Activated CD8-positive, alpha-beta memory T cell treated with anti-CD3 and anti-CD28 coated beads, Interleukin-2, amount 50 U/mL, for 24 hours (primary cell): ENCODE measurements around the gene ATP2B2.

Experiments
- DNase-seq: peaks from one replicate; pipeline ENCODE4 v3.0.0-alpha.2; 2020; ENCODE audit errors: extremely low read depth

ATP2B2 gene

DNA sequence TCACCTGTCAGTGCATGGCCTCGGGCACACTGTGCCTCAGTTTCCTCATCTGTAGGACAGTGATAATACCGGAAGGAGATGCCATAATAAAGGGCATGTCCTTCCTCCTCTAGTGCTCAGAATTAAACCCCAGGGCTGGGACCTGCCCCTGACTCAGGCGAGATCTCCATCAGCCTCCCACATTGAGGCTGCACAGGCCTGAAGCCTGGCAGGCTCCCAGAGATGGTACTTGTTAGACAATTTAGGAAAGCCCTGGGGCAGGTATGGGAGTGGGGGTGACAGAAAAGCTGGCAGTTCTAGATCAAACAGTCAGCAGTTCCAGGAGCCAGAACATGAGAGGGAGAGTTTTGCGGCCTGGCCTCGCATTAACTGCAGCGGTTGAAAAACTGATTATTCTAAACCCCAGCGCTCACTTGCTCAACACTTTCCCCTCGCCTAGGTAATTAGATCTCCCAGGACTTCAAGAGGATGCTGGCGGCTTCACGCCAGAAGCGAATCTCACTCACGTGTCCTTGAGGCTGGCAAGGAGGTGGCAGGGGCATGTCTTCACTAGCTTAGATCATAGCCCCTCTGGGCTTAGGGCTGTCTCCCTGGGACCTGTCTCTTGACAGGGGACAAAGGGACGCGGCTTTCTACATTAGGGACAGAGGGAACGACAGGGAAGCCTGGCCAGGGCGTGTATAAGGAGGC lies 73.1 kb downstream of the ATP2B2 start:
- DNase-seq, result no peak

DNA sequence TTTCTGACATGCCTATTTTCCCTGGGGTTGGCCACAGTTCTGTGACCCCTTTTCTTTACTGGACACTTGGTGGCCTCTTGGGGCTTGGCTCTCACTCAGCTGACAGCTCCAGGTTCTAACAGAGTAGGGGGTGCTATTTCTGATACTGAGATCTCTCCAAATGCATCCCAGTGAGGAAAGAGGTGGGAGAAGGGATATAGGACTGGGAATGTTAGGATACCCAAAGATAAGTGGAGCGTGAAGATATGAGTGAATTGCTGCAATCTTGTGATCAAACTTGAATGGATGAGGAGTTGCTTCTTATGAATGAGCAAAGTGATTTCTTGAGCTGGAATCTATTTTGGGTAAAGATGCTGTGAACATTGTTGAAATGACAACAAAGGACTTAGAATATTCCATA lies 74.6 kb downstream of the ATP2B2 start:
- no peak for DNase-seq

DNA sequence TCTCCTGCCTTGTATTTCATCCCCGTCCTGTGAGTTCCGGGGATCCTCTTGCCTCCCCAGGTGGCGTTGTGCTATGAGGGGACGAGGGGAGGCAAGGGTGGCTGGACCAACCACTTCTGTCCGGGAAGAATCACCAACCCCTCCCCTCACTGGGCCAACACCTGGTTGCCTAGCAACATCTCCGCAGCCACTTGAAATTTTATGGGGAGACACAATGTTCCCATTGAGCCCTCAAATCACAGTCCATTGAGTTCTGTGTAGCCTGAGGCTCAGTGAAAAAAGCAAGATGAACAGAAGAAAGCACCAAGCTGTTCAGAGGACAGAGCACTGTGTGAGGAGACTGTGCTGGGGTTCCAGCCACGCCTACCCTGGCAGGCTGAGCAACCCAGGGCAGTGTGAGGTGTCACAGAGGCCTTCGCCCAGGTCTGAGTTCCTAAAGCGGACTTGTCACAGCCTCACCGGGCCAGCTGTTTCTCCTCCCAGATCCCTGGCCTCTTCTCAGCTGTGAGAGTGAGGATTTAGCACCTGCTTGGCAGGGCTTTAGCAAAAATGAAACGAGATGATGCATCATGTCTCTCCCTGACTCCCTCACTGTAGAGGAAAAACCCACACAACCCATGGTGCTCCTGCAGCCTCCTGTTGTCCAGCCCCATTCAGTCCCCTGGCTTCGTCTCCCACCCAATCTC lies 76.8 kb downstream of the ATP2B2 start:
- no peak for DNase-seq

DNA sequence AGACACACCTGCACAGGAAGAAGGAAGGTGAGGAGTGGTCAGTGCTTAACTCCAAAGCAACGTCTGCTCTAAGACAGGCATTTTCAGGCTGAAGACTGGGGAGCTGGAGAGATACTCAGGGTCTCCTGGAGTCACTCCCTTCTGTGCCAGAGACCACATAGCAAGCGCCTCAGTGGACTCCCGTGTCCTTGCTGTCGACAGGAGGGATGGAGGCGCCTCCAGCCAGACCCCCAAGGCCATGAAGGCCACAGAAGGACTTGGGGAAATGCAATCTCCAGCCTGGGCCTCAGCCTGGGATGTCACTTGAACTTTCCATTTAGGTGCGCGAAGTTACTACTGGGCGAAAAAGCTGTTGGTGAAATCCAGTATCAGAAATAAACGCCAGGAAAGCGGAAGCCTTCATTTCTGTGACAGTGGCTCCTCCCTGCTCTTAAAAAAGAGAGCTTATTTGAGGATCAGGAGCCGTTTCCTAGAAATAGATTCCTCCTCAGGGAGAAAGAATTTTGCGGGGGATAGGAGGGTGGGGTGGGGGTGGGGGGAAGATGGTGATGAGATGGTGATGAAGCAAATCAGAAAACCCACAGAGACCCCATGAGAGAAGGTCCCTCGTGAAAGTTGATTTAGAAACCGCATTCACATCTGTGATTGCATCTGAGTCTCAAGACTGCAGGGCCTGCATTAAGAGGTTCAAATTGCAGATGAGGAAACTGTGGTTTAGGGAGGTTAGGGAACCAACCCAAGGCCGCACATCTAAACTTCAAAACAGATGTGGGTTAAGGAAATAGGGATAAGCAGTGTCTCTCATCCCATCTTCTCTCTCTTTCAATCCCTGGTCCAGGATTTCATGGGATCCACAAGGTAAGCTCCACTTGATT lies 78.8 kb downstream of the ATP2B2 start:
- DNase-seq, result no peak

DNA sequence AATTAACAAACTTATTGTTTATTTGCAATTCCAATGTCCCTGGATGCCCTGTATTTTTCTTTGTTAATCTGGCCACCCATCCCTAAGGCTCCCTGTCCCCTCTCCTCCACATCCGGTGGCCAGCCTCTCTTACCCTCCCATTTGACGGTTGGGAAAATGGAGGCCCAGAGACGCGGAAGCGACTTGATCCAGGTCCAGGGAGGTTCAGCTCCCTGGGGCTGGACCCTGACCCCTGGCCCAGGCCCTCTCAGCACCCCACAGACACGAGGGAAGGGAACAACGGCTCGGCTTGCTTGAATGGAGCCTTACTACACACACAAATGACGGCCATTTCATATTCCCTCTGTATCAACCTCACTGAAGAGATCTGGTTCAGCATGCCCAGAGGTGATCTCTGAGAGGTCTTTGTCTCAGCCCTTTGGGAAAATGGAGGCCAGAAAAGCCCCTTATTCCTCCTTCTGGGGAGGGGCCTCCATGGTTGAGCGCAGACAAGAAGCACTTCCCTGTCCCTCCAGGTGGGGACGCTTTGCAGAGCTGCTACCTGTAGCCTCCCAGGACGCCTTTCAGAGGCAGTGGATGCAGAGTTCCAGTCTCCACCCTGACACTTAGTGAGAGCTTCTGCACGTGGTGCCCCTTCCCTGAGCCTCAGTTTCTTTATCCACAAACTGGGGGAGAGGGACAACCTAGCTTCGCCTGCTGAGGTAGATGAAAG lies 82.1 kb downstream of the ATP2B2 start:
- DNase-seq, result no peak

DNA sequence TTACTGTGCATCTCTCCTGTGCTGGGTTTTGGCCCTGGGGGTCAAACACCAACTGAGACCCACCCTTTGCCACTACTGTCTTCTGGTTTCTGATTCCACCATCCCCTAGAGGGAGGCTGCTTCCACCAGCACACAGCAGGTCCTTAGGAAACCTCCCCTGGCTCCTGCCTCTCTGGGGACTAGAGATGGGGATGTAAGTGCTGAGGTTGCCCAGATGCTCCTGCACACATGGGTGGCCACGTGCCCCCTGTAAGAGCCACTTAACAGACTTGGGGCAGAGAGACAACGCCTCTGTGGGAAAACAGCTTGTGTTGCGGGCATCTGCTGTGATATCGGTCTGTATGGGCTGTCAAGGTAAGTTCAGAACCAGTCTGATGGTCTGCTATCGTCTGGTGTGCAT lies 83.4 kb downstream of the ATP2B2 start:
- no peak for DNase-seq

DNA sequence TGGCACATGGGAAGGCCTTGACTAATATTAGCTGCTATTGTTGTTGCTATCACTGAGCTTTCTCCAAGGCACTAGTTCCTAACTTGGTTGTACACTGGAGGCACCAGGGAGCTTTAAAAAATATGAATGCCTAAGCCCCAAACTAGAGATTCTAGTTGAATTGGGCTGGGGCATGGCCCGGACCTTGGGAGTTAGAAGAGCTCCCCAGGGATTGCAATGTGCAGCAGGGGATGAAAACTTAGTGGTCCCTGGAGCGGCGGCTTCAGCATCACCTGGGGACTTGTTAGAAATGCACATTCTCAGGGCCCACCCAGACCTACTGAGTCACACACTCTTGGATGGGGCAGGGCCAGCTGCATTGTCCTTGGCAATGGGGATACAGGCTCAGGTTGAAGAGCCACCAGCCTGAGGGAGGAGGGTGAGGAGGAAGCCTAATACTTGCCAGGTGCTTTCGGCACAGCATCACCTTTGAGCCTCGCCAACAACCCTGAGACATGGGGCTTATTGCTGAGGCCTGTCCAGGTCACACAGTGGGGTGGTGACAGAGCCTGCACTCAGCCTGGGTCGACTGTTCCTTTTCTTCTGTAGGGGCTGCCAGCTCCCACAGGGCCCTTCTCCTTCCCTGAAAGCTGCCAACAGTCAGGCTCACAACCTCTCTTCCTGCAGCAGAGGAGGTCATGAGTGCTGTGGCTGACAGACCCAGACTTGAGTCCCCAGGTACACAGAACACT lies 84.5 kb downstream of the ATP2B2 start:
- no peak for DNase-seq

DNA sequence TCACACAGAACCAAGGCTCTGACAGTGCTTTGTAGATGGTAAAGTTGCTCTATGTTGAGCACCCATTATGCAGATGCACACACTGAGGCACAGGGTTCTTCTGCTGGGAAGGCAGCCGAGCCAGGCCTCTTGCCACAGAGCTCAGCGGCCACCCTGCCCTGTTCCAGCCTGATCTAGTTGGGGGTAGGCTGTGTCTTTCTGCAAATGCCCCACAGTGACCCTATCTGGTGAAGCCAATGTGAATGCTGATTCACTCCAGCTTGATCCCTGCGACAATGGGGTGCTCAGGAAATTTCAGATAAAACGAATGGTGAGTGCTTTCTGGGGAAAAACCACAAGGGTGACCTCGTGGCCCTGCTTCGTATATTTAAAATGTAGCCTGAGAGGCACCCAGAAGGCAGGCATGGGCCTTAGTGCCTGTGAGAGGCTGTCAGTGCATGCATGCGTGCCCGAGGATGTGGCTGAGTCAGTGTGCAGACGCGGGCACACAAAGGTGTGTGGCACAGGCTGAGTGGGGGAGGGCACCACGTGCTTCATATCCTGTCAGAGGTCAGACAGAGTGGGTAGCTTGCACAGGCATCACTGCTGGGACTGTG lies 85.7 kb downstream of the ATP2B2 start:
- no peak for DNase-seq

DNA sequence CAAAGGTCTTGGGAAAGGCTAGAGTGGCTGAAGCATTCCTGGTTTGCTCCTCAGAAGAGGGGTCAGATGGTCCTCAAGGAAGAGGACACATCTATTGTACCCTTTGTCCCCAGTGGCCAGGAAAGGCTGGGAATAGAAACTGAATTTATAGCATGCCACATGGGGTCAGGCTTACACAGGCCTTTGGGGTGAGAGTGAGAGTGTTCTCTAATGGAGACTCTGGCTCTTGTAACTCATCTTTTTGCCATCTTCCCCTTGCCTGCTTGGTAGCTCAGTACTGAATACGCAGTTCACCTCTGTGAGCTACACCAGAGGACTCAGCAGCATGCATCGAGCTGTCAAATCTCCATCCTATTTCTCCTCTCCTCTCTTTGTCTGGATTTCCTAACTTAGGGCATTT lies 87.5 kb downstream of the ATP2B2 start:
- no peak for DNase-seq

DNA sequence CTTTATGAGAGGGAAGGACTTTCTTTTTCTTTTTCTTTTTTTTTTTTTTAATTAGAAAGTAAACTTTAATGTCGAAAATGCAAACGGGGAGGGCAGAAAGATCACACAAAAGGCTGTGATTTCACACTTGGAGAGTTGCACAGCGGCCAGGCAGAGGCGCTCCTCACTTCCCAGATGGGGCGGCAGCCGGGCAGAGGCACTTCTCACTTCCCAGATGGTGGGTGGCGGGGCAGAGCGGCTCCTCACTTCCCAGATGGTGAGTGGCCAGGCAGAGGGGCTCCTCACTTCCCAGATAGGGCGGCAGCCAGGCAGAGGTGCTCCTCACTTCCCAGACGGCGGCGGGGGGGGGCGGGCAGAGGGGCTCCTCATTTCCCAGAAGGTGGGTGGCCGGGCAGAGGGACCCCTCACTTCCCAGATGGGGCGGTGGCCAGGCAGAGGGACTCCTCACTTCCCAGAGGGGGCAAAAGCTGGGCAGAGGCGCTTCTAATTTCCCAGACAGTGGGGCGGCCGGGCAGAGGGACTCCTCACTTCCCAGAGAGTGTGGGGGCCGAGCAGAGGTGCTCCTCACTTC lies 88.6 kb downstream of the ATP2B2 start:
- DNase-seq, result no peak

DNA sequence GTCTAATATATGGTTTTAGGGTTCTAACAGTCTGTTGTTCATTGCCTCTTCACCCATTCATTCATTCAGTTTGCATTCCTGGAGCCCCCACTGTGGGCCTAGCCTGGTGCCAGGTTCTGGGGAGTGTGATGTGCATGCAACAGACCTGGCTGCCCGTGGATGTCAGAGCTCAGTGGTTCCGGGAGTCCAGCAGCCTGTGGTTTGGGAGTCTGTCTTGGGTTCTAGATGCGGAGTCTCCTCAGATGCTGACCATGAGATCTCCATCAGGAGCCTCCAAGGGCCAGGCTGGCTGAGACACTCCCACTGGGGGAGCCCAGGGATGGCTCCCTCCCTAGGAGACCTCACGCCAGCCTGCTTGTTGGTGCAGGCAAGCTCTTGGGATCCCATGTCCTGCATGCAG lies 92.3 kb downstream of the ATP2B2 start:
- DNase-seq, result no peak

DNA sequence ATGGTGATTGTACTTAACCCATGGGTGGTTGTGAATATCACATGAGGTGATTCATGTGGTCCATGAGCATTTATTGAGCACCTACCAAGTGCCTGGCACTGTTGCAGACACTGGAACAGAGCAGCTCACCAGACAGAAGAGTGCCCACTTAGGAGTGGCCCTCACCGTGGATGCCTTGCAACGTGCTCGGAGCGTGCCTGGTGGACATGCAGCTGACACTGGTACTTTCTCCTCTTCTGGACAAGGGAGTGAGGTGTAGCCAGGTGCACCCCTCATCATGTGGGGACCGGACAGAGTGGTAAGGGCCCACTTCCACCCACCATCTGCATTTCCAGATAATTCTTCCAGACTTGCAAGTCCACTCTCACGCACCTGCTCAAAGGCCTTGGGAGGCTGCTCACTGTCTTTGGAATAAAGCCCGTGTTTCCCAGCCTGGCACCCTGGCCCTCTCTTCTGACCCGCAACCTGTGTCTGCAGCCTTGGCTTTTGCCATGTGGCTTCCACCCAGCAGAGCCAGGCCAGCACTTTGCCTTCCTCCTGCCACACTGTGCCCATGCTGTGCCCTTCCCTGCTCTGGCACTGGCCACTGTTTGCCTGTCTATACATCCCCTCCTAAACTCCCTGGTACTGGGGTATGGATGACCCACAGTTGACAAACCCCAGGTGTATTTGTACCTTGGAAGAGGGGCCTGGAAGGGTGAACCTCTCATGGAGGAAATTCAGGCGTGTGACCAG lies 93.6 kb downstream of the ATP2B2 start:
- no peak for DNase-seq

DNA sequence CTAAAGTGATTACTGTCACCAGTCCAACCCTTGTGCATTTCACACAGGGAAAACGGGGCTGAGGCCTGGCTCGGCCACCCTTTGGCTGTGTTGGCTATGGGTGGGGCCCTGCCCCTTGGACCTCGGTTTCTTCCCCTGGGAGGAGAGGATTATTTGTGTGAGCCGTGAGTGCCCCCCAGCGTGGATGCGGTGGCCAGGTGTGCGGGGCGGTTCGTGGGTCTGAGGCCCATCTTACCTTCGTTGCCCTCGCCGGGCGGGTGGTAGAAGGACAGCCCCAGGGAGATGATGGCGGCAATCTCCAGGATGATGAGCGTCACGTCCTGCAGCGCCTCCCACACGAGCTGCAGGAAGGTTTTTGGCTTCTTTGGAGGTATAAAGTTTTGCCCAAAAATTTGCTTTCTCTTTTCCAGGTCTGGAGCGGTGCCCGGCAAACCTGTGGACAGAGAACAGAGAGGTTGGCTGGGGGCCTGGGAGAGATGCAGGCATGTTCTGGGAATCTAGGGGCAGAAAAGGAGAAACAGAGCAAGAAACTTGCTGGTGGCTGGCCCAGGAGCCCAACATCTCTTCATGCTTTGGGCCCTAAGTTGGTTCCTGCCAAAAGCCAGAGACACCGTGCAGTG lies 94.9 kb downstream of the ATP2B2 start:
- no peak for DNase-seq

DNA sequence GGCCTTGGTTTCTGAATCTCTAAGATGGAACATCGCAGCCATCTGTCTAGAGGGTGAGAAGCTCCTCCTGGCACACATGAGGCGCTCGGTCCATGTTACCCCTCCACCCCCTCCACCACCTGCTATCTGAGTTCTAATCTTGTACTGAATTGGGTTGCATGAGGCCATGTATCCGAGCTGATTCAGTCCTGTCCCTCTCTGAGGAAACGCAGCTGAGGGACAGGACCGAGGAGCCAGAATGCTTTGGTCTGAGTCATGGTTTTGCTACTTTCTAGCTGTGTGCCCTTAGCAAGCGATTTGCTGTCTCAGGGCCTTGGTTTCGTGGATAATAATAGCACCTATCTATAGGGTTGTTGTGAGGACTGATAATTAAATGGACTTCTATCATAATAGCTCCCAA lies 96.7 kb downstream of the ATP2B2 start:
- no peak for DNase-seq

DNA sequence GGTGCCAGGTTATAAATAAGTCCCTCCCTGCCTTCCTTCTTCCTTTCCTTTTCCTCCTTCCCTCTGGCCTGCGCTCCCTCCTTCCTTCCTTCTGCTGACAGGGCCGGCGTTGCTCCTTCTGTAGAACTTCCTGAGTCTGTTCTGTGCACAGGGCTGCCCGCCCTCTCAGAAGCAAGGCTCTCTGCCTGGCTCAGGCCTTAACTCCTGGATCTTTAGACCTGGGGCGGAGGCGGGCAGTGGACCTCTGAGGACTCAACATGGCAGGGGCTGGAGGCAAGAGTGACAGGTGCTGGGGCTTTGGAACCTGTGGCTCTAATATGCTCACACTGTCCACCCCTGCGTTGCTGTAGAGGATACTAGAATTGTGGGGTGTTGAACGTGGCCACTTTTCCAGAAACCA lies 98.0 kb downstream of the ATP2B2 start:
- DNase-seq, result no peak

DNA sequence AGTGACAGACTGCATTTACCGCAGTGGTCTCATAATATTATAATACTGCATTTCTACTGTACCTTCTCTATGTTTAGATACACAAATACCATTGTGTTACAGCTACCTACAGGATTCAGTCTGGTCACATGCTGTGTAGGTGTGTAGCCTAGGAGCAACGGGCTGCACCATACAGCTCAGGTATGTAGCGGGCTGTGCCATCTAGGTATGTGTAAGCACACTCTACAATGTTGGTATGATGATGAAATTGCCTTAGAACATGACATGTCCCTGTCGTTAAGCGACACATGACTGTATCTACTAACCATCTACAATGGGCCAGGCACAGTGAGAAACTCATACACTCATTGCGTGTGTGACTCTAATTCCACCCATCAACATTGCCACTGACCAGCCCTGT lies 99.0 kb downstream of the ATP2B2 start:
- DNase-seq, result no peak

DNA sequence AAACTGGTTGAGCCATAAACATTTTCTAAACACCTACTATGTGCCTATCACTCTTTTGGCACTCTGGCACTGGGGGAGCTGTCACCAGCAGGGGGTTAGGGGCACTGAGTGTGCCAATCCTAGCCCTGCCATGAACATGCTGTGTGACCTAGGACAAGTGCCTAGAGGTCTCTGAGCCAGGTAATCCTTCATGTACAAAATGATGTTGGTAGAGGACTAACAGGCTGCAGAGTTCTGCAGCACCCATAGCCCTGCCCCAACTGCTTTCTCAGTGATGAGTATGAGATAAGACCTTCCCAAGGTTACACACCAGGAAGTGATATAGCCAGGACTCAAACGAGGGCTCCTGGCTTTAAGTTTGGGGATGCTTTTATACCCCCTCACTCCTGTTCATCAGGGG lies 99.6 kb downstream of the ATP2B2 start:
- DNase-seq, result no peak

DNA sequence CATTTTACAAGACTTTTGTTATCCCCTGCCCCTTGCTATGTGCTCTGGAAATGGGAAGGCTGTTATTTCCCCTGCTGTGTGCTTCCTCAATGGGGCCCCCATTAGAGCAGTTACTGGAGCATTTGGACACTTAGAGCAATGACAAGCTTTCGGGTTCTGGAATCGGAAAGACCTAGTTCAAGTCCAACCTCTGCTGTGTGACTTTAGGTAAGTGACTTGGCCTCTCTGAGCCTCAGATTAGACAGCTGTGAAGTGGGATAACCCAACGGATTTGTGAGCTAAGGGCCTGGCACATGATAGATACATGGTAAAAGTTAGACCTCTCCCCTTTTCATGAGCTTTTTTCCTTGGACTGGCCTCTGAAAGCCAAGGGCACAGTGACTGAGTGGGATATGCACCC lies 100.5 kb downstream of the ATP2B2 start:
- DNase-seq, result no peak

DNA sequence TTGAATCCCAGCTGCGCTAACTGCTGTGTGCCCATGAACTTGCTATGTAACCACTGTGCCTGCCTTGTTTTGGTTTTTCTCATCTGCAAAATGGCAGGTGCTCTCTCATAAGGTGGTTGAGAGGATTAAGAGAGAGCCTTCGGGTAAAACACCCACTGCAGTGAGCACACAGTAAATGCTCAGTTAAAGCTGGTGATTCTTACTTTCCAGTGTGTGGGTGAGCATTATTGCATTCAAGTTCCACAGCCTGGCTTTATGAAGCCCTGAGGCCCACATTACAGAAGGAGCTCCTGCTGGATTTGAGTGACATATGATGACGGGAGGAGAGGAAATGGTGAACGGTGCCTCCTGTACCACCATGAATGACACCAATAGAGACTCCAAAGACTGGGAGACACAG lies 101.0 kb downstream of the ATP2B2 start:
- no peak for DNase-seq
